ENCODE measurements around the gene VEZT.

- TF ChIP-seq POLR2A (IDR thresholded peaks at IDR 0.05; ENCODE audit: low read length): no peak
- no peak for TF ChIP-seq GATA1 (IDR thresholded peaks at IDR 0.05; ENCODE audit: low read depth, low read length)
Measured at GRCh38 chr12:95195122-95195521, 22.5 kb upstream of the VEZT start.
